ENCODE data around the gene PTPRK.

Gene PTPRK

DNA sequence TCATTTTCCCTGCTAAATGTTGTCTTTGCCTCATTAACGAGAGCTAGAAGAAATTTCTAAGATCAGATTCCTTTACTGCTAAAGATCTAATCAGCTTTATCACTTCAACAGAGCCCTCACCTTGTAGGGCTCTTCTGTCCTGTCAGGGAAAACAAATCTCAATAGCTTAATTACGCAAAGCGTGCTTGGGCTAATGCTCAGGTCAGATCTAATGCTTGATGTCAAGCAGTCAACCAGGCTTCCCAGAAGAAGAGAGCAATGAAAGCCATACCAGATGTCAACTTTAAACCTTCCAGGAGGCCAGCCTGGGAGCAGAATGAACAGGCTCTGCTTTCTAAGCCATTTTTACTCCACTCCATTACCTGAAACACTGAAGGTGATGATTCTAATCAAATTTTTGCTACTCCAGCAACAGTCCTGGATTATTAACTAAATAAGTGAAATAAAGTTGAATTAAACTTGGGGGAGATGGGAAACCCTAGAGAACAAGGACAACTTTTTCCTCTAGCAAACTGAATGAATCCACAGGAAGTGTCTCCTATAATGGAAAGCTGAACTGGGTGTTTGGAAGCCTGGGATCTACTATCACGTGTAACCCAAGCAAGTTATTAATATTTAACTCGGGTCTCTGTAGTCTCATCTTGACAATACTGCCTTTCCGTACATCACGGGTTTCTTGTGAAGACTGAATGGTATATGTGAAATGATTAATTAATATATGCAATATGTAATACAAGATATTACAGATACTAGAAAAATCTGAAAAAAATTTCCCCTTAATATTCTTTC is 273.7 kb downstream of the PTPRK start:
- TF ChIP-seq, protein P1, sequence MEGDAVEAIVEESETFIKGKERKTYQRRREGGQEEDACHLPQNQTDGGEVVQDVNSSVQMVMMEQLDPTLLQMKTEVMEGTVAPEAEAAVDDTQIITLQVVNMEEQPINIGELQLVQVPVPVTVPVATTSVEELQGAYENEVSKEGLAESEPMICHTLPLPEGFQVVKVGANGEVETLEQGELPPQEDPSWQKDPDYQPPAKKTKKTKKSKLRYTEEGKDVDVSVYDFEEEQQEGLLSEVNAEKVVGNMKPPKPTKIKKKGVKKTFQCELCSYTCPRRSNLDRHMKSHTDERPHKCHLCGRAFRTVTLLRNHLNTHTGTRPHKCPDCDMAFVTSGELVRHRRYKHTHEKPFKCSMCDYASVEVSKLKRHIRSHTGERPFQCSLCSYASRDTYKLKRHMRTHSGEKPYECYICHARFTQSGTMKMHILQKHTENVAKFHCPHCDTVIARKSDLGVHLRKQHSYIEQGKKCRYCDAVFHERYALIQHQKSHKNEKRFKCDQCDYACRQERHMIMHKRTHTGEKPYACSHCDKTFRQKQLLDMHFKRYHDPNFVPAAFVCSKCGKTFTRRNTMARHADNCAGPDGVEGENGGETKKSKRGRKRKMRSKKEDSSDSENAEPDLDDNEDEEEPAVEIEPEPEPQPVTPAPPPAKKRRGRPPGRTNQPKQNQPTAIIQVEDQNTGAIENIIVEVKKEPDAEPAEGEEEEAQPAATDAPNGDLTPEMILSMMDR (conservative IDR thresholded peaks at IDR 0.05) = no peak
- no peak for TF ChIP-seq ZFX (IDR thresholded peaks at IDR 0.05)
- H3K27ac ChIP-seq = no peak overlapping the region

DNA sequence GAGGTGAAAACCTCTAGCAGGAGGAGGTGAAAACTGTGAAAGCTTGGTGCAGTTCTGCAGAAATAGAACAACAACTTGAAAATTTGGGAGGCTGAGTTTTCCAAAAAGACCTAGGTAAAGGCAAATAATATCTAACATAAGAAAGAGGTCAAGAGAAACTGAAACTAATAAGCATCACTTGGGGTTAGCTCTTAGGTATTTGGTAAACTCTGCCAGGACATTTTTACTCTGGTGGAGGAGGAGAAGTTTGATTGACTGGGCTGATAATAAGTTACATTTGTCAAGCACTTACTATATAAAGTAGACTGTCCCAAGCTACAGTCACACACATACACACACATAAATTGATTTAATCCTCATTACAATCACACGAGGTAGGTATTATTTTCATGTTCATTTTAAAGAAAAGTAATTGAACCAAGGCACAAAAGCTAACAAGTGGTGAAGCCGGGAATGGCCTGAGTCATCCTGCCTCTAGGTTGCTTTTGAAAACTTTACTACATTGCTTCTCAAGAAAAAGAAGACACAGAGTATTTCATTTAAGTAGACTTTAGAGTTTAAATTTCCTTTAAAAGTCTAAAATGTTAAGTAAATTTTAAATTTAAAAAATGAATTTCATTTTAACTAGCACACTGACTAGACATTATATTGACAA is 275.5 kb downstream of the PTPRK start:
- no peak overlapping the region for H3K27ac ChIP-seq
- TF ChIP-seq ZFX (IDR thresholded peaks at IDR 0.05) = no peak
- TF ChIP-seq, protein P1 (conservative IDR thresholded peaks at IDR 0.05) = no peak

DNA sequence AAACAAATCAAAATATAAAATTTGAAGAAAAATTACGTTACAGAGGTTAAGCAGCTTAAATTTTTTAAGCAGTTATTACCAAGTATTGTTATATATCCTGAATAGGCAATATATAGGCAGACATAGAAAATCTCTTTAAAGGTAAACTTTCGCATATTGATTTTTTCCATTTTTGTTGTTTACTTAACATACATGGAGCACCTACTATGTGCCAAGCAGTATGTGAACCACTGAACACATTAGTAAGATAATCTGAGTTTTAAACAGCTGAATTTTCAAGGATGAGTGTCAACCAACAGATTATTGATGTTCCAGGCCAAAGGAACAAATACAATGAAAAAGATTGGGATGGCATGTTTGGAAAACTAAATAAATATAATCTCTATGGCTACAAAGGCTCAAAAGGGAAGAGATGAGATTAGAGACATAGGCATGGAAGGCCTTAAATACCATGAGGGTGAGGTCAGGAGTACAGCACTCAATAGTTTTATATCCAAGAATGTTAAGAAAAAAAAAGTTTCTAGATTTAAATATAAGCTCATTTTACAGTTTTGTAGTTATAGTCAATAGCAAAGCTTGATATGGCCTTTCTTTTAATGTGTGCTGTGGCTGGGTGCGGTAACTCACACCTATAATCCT is 277.5 kb downstream of the PTPRK start:
- TF ChIP-seq, protein P1 (conservative IDR thresholded peaks at IDR 0.05) = no peak
- no peak for TF ChIP-seq ZFX (IDR thresholded peaks at IDR 0.05)
- H3K27ac ChIP-seq = no peak overlapping the region

DNA sequence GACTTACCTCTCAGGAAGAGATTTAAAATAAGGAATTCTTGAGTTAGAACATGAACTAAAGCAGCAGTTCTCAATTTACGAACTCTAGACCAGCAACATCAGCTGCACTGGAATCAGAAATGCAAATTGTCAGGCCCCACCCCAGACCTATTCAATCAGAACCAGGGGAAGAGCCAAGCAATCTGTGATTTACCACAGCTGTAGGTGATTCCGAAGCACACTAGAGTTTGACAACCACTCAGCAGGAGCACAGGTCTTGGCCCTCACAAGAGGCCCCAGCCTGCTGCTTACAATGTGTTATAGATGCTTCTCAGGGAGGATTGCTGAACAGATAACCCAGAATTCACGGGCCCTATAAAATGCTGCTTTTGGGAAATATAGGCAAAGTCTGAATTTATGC is 279.2 kb downstream of the PTPRK start:
- TF ChIP-seq ZFX (IDR thresholded peaks at IDR 0.05) = no peak

DNA sequence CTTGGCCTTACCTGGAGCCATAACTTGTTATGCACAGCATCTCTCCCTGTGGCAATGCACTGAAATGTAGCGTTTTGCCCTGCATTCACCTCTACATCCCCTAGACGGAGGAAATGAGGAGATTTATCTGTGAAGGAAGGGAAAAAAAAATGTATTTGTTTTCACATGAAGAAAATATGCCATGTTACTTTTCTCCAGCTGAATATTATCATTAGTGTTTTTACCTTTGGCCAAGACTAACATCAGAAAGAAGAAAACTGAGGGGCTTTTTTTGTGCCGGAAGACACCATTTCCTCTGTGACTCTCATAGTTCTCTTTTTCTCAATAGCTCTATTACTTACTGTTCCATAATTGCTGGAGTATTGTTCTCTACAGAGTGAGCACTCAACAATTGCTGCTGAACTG is 280.4 kb downstream of the PTPRK start:
- no peak overlapping the region for H3K27ac ChIP-seq

More for the DNA sequence above, 279.2 kb downstream of the PTPRK start:
- no peak overlapping the region for H3K27ac ChIP-seq

DNA sequence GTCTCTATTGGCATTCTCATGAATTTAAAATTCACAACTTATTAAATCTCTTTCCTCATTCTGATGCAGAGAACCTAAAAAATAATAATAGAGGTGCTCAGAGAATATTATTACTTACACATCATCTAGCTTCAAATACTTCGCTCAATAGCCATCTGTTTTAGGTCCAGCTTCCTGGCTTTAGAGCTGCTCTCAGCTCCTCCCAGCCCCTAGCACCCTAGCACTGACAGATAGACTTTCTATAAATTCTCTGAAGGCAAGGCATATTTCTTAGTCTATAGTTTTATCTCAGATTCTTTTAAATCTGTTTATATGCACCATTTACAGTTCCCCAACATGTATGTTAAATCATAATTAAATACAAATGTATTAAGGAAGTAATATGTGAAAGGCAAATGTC is 281.3 kb downstream of the PTPRK start:
- H3K27ac ChIP-seq = no peak overlapping the region
- no peak for TF ChIP-seq ZFX (IDR thresholded peaks at IDR 0.05)
- TF ChIP-seq, protein P1 (conservative IDR thresholded peaks at IDR 0.05) = no peak

More for the DNA sequence above, 280.4 kb downstream of the PTPRK start:
- TF ChIP-seq ZFX (IDR thresholded peaks at IDR 0.05) = no peak
- TF ChIP-seq, protein P1 (conservative IDR thresholded peaks at IDR 0.05) = no peak

DNA sequence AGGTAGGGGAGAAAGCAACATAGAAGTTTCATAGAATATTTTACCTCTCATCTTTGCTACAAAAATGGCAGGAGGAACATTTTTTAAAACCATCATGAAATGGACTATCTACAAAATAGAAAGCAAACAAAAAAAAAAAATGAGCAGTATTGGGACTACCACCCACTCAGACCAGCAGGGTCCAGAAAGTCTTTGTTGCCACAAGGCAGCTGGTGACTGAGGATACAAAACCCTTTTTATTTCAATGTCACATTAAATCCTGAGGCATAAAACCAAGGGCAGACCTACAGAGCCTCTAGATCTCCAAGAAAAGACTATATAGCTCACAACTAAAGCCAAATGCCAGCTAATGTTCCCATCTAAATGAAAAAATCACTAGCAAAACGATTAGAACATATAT is 282.2 kb downstream of the PTPRK start:
- H3K27ac ChIP-seq = no peak overlapping the region
- no peak for TF ChIP-seq ZFX (IDR thresholded peaks at IDR 0.05)
- TF ChIP-seq, protein P1 (conservative IDR thresholded peaks at IDR 0.05) = no peak
